ENCODE data around the gene RC3H1.

- TF ChIP-seq CTCF (IDR thresholded peaks at IDR 0.05; ENCODE audit: control extremely low read depth in 1 of 3, insufficient read depth in 1 of 3, low read depth in 1 of 3, low read length in 3 of 3) = no peak
- no peak for TF ChIP-seq CREB1 (IDR thresholded peaks at IDR 0.05)
- no peak for TF ChIP-seq SIN3A (conservative IDR thresholded peaks at IDR 0.05 in 1 of 2, IDR thresholded peaks at IDR 0.05 in 1 of 2; ENCODE audit: low read depth in 1 of 2, low read length in 2 of 2)
- no peak for TF ChIP-seq SIRT6 (IDR thresholded peaks at IDR 0.05; ENCODE audit: low read length)
- no peak for TF ChIP-seq POU5F1 (IDR thresholded peaks at IDR 0.05; ENCODE audit: low read depth, low read length)
- no peak for TF ChIP-seq TBP (IDR thresholded peaks at IDR 0.05; ENCODE audit: low read depth, low read length)
- no peak for TF ChIP-seq YY1 (IDR thresholded peaks at IDR 0.05; ENCODE audit: low read depth, low read length)
- no peak for TF ChIP-seq HDAC2 (IDR thresholded peaks at IDR 0.05; ENCODE audit: borderline replicate concordance in 1 of 2, low read depth in 2 of 2, low read length in 2 of 2)
- TF ChIP-seq POLR2A (IDR thresholded peaks at IDR 0.05; ENCODE audit: control extremely low read depth in 1 of 2, low read depth in 2 of 2, low read length in 2 of 2) = no peak
- TF ChIP-seq MAFK (IDR thresholded peaks at IDR 0.05; ENCODE audit: low read depth, low read length) = no peak
These were observed 128.0 kb downstream of the RC3H1 start for GRCh38 chr1:173894189-173894588.

Data from H1 (cell line).